ENCODE measurements around the gene THADA.

GRCh38 chr2:43327119-43327518, 268.7 kb downstream of the THADA start:
- TF ChIP-seq, protein P1, sequence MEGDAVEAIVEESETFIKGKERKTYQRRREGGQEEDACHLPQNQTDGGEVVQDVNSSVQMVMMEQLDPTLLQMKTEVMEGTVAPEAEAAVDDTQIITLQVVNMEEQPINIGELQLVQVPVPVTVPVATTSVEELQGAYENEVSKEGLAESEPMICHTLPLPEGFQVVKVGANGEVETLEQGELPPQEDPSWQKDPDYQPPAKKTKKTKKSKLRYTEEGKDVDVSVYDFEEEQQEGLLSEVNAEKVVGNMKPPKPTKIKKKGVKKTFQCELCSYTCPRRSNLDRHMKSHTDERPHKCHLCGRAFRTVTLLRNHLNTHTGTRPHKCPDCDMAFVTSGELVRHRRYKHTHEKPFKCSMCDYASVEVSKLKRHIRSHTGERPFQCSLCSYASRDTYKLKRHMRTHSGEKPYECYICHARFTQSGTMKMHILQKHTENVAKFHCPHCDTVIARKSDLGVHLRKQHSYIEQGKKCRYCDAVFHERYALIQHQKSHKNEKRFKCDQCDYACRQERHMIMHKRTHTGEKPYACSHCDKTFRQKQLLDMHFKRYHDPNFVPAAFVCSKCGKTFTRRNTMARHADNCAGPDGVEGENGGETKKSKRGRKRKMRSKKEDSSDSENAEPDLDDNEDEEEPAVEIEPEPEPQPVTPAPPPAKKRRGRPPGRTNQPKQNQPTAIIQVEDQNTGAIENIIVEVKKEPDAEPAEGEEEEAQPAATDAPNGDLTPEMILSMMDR (IDR thresholded peaks at IDR 0.05) = no peak
- TF ChIP-seq POLR2AphosphoS5 (IDR thresholded peaks at IDR 0.05) = no peak

Data from upper lobe of left lung (tissue), 4 donors.